HG02884 (cell line): ENCODE measurements around the gene MARCHF10.

Experiments
- ATAC-seq: cut with Tn5 transposase; IDR thresholded peaks from one replicate; pipeline ENCODE4 v1.9.1; 2021; ENCODE audit warnings: mild to moderate bottlenecking, moderate library complexity; ENCODE audit not compliant: unreplicated experiment

MARCHF10 gene

DNA sequence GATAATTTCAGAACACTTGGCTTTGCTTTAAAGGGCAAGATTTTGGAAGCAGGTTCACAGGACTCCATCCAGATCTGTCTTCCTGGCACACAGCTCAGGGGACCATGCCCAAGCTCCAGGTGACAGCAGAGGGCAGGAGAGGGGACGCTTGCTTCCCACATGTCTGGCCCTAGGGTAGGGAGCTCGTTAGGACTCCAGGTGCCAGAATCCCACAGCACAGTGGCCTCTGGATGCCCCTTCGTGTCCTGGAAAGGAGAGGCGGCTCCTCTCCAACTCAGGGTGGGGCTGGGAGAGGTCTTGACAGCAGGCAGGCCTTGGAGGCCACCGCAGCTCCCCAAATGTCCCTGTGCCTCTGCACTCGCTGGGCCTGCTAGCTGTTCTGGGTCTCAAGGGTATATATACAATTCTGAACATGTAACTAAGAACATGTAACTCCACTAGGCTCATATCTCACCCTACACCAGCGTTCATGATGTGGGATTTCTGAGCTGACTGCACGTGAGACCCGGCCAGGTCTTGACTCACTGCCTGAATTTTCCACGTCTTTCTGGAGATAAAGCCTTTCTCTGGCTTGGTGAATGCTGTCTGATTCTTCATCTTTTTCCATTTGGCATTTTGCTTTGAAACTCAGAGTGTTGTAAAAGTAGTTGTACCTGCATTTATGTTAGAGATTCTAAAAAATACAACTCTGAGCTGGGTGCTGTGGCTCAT is 52.8 kb downstream of the MARCHF10 start:
- no peak for ATAC-seq

DNA sequence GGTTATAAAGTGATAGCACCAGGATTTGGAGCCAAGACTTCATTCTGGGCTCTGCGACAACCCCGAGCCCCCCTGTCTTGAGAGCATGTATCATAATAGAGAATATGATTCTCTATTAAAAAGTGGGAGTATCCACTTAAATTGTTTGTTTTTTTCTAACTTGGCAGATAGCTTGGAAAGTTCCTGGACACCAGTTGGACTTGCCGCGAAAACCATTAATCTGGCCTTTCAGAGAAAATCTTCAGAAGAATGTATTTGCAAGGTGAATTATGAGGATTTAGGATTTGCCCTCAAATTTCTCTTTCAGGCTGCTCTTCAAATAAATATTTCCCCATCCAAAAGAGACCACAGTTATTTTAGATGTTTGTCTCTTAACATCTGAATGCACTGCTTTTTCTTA is 53.5 kb downstream of the MARCHF10 start:
- no peak for ATAC-seq

DNA sequence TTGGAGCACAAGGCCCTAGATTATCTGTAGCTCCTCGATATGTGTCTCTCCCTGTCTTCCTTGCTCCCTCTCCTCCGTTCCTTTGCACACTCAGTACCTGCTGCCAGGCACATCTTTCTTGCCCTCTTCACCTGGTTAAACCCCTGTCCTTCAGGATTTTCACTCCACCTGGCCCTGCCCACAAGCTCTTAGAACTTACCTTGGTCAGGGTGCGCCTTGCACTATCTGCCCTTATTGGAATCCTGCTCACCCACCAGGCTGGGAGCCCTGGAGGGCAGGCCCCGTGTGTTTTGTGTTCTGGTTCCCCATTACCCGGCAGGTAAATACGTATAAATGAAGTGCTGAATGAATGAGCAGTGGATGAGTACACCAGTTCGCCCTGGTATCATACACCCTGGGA is 54.6 kb downstream of the MARCHF10 start:
- no peak for ATAC-seq

DNA sequence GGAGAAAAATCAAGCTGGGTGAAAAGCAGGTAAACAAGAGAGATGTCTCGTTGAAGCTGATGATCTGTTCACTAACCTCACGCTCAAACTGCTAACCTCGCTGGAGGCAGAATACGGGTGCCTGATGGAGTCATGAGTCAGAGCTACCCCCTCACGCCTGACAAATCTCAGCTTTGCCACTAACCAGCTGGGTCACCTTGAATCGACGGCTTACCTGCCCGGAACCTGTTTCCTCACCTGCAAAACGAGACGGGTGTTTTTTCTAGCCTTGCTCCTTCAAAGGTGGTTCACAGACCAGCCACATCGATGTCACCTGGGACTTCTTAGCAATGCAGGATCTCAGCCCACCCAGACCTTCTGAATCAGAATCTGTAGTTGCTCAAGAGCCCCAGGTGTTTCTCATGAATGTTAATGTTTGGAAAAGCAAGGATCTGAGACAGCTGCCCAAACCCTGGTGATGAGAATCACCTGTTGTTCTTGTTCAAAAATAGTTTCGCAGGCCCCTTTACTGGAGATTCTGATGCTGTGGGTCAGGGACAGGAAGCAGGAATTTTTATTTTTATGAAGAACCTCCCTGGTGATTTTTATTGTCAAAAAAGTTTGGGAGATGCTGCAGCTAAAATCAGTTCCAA is 56.9 kb downstream of the MARCHF10 start:
- no peak for ATAC-seq

DNA sequence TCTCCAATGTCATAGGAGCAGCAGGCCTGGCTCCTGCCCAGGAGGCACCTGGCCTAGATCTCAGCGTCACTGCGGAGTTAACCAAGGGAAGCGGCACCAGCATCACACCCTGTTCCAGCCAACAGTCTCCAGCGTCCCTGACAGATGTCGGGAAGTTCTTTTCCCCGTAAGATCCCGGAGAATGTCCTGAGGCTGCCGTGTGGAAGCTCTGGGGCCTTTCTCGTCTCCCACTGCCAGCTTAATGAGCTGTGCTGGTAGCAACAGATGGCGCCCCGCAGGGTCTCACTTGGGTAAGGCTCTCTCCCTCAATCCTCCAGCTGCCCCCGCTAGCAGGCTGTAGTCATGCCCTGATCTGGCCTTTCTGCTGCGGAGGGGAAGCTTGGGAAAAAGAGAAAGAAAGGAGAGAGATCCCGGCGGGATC is 57.5 kb downstream of the MARCHF10 start:
- no peak for ATAC-seq

DNA sequence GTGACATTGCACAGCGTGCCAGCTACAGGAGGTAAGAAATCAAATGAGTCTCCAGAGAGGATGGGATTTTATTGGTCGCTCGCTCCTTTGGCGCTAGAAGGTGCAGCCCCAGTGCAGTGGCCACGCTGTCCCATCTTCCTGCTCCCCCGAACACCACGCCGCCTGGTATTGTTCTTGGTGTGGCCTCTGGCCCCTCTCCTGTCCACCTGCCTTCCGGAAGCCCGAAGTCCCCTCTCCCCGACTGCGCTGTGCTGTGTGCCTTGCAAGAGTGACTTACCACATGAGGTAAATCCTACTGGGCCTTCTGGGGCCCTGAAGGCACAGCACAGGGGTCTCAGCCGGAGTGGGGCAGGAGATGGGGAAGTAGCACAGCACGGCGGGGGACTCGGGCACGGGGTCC is 58.2 kb downstream of the MARCHF10 start:
- ATAC-seq = no peak

DNA sequence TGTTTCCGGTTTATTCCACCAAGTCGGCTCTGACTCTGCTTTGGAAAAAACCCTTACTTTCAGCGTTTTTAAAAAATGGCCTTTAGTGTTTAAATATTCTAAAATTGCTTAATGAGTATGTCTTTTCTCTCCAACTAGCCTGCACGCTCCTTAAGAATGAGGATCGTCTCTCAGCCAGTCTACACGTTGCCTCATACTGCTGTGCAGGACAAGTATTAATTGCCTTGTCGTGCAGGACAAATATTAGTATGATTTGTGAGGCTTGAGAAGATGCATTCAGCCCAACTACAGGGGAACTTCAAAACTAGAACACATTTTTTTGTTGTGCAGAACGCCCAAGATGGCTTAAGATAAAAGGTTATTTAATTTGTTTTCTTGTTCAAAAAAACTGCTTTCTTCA is 61.2 kb downstream of the MARCHF10 start:
- no peak for ATAC-seq

DNA sequence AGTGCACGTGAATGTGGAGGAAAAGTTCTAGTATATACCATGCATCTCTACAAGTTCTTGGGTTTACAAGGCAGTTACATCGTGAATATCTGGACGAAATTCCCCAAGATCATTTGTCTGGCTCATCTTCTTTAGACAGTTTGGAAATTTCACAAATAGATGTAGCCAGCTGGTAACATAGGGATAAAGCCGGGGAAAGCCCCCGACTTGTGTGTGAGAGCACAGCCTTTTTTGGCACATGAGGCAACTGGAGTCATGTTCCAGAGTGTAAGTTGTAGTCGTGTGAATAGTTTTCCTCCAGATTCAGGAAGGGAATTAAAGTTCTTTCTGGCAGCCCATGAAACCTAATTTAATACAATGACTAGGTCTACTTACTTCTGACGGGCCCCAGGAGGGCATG is 62.3 kb downstream of the MARCHF10 start:
- no peak for ATAC-seq

DNA sequence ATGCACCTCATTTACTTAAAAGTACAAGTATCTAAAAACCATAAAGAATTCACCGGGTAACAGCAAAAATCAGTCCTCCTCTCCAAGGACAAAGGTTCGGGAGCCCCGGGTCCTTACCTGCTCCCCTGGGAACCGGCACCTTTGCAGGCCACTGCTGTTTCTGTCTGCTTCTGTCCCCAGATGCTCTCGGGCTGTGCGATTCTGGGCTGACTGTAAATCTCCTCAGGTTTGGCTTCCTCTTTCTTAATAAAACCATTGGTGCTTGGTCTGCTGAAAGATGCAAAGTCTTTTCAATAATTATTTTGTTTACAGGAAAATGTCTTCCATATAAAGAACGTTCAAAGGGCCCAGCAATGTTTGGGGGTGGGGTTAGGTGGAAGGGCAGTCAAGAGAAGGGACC is 63.9 kb downstream of the MARCHF10 start:
- ATAC-seq = no peak

DNA sequence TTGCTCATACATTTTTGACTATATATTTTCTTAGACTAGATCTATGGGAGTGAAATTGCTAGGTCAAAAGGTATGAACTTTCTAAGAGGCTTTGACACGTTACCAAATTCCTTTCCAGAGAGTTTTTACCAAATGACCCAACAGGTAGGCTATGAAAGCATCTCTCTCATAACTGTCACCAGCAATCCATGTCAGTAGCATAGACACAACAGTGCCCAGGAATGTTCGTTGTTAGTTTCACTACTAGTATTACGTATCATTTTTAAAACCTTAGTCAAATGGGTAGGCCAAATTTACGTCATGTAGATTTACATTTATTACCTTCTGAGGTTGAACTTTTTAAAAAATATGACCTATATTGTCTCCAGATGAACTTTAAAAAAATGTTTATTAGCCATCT is 66.8 kb downstream of the MARCHF10 start:
- peak; percentile 67 for ATAC-seq

DNA sequence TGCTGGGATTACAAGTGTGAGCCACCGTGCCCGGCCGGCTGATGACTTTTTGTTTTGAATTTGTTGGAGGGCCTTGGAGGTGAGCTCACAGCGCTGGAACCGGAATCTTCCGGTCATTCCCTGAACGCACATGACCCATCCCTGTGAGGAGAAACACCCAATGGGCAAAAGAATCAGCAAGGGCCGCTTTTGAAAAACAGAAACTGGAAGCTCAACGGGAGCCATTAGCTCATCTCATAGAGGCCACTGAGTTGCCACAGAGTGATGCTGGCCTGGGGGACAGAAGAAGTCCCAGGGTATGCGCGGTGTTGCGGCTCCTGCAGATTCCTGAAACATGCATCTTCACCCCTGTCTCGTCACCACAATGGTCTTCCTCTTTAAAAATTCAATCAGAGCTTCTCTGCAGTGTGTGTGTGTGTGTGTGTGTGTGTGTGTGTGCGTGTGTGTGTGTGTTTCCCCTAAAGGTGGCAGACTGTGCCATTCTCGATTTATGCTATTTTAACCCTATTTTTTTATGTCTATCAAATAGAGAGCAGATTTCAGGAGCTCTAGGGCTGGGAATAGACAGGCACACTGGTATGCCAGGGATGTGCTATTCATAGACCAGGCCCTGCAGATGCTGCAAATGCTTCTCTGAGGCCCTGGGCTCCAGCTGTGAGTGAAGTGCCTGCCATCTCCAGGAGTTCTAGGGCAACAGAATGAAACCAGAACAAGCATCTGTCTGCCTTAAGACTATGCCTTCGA is 68.3 kb downstream of the MARCHF10 start:
- no peak for ATAC-seq

DNA sequence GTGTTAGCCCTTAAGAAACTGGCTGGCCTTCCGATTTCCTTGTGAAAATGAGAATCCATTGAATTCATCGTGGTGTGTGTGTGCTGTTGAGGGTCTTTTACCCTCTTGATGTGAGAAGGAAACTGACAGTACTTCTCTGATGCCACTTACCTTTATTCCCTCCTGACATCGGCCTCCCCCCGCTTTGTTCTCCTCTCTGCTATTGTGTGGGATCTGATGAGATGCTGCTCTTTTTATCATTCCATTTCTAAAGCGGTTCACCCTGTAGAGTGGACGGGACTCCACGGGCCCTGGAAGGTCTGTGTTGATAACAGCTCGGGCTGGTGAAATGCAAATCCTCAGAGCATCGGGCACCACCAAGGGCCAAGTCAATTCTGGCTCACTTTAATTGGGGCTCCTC is 69.8 kb downstream of the MARCHF10 start:
- no peak for ATAC-seq

DNA sequence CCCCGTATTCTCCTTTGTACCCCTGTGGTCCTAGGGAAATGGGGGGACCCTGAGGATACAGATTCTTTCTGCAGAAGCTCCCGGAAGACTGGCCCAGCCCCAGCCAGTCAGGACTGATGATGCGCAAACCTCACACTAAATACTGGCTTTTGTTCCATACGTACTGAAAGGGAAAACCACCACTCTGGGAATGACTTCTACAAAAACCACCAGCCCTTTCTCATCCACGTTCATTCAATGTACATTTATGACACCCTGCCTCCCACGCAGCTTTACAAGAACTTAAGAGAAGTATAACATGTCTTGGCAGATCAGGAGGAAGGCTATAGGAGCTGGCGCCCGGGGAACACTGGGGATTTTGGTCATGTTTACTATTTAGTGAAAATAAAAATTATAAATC is 70.6 kb downstream of the MARCHF10 start:
- ATAC-seq = no peak

DNA sequence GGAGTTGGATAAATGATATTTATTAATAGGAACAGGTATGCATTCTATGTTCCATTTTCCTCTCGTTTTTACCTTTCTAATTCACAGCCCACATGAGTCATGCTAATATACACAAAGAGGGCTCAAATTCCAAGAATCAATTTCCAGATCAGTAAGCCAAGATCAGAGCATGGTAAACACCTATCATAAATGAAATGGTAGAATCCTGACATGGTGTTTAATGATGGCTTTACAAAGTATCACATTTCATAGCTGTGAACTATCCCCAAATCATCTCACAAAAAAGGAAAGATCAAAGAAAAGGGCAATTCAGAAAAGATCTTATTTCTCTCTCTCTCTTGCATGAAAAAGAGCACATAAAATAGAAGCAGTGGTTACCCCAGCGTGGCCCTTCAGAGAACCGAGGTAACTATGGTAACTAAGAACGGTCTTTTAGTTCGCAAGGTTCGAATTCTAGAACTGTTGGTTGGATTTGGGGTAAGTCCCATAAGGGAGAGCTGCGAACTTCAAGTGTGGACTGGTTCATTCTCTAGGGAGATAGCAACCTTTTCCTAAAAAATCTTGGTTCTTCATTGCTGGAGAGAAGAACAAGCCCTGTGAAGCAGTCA is 73.0 kb downstream of the MARCHF10 start:
- ATAC-seq = no peak

DNA sequence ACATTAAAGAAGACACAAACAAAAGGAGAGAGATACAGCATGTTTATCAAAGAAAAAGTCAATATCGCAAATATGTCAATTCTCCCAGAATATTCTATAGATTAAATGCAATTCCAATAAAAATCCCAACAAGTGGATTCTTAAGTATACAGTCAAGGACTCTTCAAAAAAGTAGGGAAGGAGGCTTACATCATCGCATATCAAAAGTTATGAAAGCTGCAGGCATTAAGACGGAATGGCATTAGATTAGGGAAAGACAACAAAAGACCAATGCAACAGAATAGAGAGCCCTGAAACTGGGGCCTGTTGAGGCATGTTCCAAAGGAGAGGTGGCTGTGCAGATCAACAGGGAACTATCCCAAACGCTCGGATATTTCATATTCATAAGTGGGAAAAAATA is 76.0 kb downstream of the MARCHF10 start:
- ATAC-seq = no peak

DNA sequence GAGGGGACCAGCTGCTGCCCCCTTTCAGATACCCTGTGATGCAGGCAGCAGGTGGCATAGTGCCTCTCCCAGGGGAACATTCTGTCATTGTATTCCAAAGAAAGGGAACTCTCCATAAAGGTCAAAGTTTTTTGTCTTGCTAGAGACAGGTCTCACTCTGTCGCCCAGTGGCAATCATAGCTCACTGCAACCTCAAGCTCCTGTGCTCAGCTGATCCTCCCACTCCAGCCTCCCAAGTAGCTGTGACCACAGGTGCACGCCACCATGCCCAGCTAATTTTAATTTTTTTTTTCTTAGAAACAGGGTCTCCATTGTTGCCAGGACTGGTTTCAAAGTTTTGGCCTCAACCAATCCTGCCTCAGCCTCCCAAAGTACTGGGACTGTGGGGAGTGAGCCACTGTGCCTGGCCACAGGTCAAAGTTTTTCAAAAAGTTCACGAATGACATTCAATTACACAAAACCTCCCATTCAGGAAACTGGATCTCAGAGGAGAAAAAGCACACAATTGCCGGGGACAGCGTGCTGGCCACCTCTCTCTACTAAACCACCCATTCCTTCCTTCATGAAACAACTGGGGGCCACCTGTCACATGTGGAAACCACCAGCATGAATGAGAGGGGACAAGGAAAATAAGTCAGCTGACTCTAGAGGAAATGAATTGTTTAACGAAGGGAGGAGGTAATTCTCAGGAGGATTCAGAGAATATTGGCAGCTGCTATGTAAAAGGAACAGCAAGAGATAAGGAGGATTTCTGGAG is 80.0 kb downstream of the MARCHF10 start:
- no peak for ATAC-seq

DNA sequence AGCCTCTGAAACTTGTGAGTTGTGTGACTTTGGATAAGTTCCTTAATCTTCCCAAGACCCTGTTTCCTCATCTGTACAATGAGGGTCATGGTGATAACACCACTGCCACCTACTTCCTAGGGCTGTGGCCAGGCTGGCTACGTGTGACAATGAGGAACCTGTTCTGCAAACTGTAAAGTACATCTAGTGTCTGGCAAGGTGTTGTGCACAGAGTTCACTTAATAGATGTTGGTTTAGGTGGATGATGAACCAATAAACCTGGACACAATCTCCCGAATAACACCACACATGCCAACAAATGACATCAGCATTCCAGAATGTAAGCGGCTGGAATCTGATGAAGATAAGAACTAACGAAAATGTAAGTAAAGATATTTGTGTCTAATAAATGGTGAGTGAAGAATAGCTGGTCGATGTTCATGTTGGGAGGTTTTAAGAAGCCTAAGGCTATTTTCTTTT is 82.3 kb downstream of the MARCHF10 start:
- no peak for ATAC-seq

DNA sequence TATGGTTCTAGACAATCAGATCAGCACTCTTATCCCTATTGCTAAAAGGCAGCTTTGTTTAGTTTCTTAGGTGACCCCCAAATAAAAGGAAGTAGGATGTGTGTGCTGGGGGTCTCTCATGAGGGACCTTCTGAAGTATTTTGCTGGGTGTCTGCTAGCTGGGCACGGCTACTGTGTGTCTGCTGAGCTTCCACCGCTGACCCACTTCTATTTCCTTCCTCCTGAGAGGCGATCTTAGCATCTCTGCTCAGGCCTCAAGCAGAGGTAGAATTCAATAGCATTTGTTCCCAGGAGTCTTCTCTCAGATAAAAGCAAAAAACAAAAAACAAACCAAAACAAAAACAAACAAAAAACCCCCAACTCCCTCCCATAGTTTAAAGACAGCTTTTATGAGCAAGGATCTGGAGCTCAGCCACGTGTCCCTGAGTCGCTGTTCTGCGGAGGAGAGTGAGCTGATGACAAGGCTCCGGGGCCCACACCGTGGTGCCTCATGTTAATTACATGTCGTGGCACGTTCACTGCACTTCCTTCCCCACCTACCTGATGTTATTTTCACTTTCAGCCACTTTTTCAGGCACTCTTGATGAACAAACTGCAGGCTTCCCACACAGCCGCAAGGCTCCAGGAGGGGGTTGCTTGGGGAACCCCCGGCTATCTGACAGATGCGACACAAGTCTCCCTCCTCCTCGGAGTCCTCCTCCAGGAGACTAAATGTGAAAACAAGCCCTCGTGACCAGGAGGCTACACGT is 83.5 kb downstream of the MARCHF10 start:
- ATAC-seq = peak; percentile 92

DNA sequence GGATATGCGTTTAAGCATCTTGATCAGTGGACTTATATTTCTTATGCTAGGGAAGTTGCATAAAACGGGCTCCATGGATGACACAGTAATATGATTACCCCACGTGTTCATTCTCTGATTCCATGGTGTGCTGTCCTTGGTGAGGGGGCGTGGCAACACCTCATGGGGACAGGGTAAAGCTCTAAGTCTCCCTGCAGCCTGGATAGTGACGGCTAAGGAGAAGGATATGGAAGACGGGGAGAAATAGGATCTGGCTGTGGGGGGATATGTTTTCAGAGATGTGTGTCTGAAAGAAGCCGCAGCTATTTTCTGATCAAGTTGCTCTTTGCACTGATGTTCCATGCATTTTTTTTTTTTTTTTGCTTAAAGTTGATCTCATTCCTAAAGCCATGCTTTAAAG is 84.3 kb downstream of the MARCHF10 start:
- ATAC-seq = no peak

DNA sequence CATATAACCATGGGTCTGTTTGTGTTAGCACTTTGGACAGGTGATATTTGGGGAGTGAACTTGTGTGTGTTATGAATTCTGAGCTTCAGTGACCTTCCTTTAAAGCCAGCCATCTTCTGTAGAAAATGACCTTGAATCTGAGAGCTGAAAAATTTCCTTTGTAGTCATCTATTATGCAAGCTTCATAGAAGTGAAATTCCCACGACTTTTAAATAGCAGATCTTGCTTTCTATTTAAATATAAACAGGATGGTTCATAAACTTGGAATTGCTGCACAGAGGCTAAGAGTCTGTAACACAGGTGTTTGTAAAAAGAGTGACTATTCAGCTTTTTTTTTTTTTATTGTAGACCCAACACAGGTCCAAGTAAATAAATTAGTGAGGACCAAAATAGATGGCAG is 85.5 kb downstream of the MARCHF10 start:
- ATAC-seq = no peak
